GM18951 (cell line): ENCODE measurements around the gene URB1.

Source experiments
- POLR2A ChIP-seq: IDR thresholded peaks from 4 replicates; pipeline ENCODE4 v1.6.1; 2011; ENCODE audit warnings: mild to moderate bottlenecking; ENCODE audit not compliant: insufficient read length, insufficient read depth; ENCODE audit errors: extremely low read depth
- in situ Hi-C: fragments of 300-500 bp; cut with MboI; formaldehyde crosslinking; loops from one replicate; pipeline ENCODE4 v1.12.0; 2022; ENCODE audit warnings: low sequenced_read_pairs, mixed read lengths, inconsistent platforms; ENCODE audit not compliant: unreplicated experiment

The URB1 gene

DNA sequence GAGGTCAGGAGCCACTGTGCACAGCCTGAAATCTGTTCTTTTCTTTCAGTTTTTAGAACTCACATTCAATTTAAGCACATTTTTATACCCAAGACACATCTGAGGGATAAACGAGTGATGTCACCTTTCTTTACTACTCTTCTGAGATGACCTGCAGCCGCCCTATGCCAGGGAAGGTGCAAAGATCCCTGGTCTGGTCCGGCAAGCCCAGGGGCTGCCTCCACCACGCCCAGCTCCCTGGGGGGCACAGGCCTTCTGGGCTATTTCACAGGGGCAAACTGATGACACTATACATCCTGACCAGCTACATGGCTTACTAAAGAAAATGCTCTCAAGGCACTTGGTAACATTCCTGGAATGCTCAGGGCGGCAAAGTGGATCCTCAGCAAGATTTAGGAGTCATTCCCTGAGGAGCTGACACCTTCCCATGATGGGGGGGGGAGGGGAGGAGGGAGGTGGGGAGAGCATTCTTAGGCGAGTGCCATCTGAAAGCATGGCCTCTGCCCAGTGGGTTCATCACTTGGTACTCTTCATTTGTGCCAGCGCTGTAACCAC, 82.8 kb downstream of the URB1 start:
- no peak for TF ChIP-seq POLR2A
- in situ Hi-C loops, result no loop called here

DNA sequence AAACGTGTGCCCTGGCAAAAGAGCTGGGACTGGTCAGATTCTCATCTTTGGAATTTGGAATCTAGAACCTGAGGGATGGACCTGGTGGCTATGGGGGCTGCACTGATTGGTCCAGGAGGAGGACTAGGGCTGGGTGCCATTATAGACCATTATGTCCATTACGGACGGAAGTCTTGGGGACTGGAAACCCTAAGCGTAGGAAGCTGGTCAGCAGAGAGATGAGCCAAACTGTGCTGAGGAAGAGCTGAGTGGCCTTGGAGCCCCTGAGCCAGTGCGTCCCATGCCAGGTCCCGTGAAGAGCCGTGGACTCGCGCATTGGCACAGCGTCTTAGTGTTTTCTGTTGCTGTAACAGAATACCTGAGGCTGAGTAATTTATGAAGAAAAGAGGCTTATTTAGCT, 84.1 kb downstream of the URB1 start:
- in situ Hi-C loops, result no loop called here
- no peak for TF ChIP-seq POLR2A

GRCh38 chr21:32307706-32308105, 85.1 kb downstream of the URB1 start:
- in situ Hi-C loops, result no loop called here

DNA sequence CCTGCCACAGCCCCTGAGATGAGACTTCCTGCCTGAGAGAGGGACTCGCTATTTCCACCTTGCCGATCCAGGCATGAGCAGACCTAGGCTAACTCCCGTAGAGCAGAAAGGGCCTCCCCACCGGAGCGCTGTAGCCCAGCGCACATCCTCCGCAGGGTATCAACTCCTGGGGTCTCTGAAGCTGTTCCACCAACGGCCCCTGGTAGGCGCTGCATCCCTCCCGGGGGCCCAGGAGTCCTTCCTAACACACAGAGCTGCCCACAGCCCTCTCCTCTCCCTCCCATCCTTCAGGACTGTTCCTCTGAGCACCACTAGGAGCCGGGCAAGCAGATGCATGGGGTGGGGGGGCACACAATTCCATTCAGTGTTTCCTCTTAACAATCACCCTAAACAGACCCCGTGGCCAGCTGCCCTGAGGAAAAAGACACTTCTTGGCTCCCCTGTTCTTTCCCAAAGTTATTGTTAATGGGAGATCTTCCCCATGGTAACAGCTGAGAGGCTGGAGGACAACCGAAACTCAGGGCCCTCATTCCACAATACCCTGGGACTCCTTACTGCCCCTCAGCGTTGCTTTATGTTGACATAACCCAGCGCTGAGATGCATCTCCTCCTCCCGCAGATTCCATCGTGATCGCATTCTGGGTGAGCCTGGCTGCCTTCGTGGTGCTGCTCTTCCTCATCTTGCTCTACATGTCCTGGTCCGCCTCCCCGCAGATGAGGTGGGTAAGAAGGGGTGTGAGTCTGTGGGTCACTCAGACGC, 86.6 kb downstream of the URB1 start:
- TF ChIP-seq POLR2A, result no peak
- in situ Hi-C loops, result no loop called here

More at GRCh38 chr21:32307706-32308105, 85.1 kb downstream of the URB1 start:
- no peak for TF ChIP-seq POLR2A

DNA sequence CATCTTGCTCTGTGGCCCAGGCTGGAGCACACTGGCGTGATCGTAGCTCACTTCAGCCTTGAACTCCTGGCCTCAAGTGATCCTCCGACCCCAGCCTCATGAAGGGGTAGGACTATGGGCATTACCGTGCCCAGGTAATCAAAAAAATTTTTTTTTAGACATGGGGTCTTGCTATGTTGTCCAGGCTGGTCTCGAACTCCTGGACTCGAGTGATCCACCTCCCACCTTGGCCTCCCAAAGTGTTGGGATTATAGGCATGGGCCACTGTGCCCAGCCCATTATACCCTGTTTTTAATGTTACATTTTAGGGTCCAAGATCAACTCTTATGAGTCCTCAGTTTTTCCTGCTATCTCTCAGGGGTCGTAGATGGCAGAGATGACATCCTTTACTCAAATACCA, 87.8 kb downstream of the URB1 start:
- no peak for TF ChIP-seq POLR2A
- in situ Hi-C loops, result no loop called here

DNA sequence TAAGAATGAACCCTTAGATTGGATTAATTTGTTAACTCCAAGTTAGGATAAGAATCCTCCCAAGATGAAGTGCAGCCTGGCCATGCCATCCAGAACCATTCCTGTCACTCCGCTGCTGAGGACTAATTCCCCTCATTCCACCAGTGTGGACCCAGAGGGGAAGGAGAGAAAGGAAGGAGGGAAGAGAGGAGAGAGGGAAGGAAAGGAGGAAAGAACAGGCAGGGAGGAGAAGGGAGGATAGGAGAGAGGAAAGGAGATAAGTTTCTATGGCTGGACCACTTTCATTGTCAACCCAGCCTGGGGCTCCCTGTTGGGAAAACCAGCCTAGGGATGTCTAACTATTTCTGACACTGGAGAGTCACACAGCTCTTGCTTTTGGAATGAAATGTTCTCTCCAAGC, 89.4 kb downstream of the URB1 start:
- in situ Hi-C loops, result no loop called here
- TF ChIP-seq POLR2A, result no peak

GRCh38 chr21:32302560-32302959, 90.3 kb downstream of the URB1 start:
- in situ Hi-C loops, result no loop called here

GRCh38 chr21:32301596-32301995, 91.2 kb downstream of the URB1 start:
- in situ Hi-C loops, result no loop called here
- no peak for TF ChIP-seq POLR2A

More at GRCh38 chr21:32302560-32302959, 90.3 kb downstream of the URB1 start:
- no peak for TF ChIP-seq POLR2A

- in situ Hi-C loops, result no loop called here
- TF ChIP-seq POLR2A, result no peak
These were observed 92.6 kb downstream of the URB1 start for GRCh38 chr21:32300117-32300681.

DNA sequence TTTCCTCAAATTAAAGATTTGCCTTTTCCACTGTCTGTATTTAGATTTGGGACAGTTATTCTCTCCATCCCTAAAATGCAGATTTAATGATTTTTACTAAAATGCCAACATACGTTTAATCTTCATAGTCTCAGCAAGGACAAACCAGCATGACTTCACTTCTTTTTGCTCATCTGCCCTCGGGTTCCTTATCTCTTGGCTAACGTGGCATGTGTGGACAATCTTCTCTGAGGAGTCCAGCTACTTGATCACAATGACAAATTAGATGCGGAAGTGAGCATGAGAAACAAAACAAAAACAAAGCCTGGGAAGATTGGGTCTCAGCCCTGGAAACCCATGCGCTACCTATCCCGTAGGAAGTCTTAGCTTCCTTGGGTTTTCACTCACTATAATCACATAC, 93.1 kb downstream of the URB1 start:
- TF ChIP-seq POLR2A, result no peak
- in situ Hi-C loops, result no loop called here

GRCh38 chr21:32298658-32299081, 94.1 kb downstream of the URB1 start, which contains the start of gene MRAP:
Gene MRAP (plus strand): TSS chr21:32298855. CDS start chr21:32298972, 117 bp downstream.
- TF ChIP-seq POLR2A, result no peak
- in situ Hi-C loops, result no loop called here

DNA sequence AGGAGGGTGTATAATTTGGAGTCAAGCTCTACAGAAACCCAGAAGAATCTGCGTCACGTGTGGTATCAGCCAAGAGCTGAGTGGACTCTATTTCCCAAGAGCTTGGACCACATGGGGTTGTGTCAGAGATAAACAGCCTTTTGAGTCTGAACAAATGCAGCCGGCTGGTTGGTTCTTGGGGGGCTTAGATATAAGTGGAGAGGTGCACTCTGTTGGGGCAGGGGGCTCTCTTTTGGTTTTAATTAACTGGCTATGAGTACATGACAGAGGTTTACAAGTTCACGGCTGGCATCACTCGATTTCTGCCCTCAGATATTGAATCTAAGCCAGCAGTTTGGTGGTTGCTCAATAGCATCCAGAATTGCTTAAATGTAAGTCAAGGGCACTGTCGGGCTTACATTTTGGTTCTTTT, 94.7 kb downstream of the URB1 start:
- in situ Hi-C loops, result no loop called here
- TF ChIP-seq POLR2A, result no peak

DNA sequence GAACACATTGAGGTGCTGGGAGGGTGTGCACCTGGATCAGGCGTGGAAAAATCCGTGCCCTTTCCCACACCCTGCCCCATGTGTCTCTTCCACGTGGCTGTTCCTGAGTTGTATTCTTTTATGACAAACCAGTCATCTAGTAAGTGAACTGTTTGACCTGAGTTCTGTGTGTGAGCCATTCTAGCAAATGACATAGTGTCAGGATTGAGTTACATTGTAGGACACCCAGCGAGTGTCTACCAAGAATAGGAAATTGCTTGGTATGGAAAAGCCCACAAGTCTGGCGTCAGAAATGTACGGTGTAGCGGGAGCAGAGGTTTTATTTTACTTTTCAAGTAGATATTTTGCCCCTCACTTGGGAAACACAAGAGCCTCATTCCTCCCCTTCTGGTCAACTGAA, 95.4 kb downstream of the URB1 start:
- no peak for TF ChIP-seq POLR2A
- in situ Hi-C loops, result no loop called here

DNA sequence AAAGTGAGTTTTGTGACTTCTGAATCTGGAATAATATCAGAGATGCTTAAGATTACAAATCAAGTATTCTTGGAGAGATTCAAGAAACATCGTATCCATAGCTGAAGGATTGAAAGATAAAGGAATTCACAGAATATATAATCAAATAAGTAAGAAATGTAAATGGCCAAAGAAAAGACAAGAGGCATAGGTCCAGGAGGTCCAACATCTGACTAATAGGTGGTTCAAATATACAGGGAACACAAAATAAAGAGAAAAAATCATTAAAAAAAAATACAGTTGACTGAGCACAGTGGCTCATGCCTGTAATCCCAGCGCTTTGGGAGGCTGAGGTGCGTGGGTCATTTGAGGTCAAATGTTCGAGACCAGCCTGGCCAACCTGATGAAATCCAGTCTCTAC, 107.3 kb downstream of the URB1 start:
- in situ Hi-C loops, result no loop called here
- no peak for TF ChIP-seq POLR2A
